Osteoblast (primary cell): ENCODE measurements around the gene GLOD5. TPM values are rescaled to one million over a fixed set of nuclear protein-coding genes. Genes with fewer than 3 reads are reported as not detected.
A peak's percentile ranks its signal among the peaks of the same experiment; 100 is the strongest.

ENCODE experiments used
- DNase-seq: peaks from one replicate; pipeline ENCODE4 v3.0.0; 2011; ENCODE audit warnings: low spot score, mixed read lengths; ENCODE audit not compliant: insufficient read length; ENCODE audit errors: missing footprints
- H2AFZ ChIP-seq: 2 replicates; pipeline ENCODE4 v1.6.0; 2011; ENCODE audit warnings: mild to moderate bottlenecking, low read length
- H3K27ac ChIP-seq: 2 replicates; pipeline ENCODE4 v1.5.1; 2011; ENCODE audit warnings: mild to moderate bottlenecking, low read depth, low read length, moderate library complexity
- H3K27me3 ChIP-seq: 2 replicates; pipeline ENCODE4 v1.6.0; 2012; ENCODE audit warnings: mild to moderate bottlenecking, control low read depth, inconsistent platforms, low read length, moderate library complexity; ENCODE audit not compliant: insufficient read depth
- H3K36me3 ChIP-seq: 2 replicates; pipeline ENCODE4 v1.5.1; 2011; ENCODE audit warnings: mild to moderate bottlenecking, low read length, control low read depth, moderate library complexity; ENCODE audit not compliant: insufficient read depth
- H3K4me1 ChIP-seq: 2 replicates; pipeline ENCODE4 v1.5.1; 2011; ENCODE audit warnings: mild to moderate bottlenecking, low read length, control low read depth, moderate library complexity; ENCODE audit not compliant: insufficient read depth
- H3K4me2 ChIP-seq: 2 replicates; pipeline ENCODE4 v1.6.0; 2011; ENCODE audit warnings: mild to moderate bottlenecking, low read length; ENCODE audit not compliant: insufficient read depth
- H3K4me3 ChIP-seq: fragments of 200-600 bp; sonication (generic); 3 replicates; pipeline ENCODE4 v1.5.1; 2012; ENCODE audit warnings: mild to moderate bottlenecking, low read length, inconsistent platforms; ENCODE audit not compliant: insufficient read depth
- H3K79me2 ChIP-seq: 2 replicates; pipeline ENCODE4 v1.6.0; 2012; ENCODE audit warnings: mild to moderate bottlenecking, low read length, control low read depth, inconsistent platforms; ENCODE audit not compliant: insufficient read depth
- H3K9me3 ChIP-seq: 2 replicates; pipeline ENCODE4 v1.5.1; 2011; ENCODE audit warnings: low read depth, low read length, control low read depth
- H4K20me1 ChIP-seq: 2 replicates; pipeline ENCODE4 v1.6.0; 2012; ENCODE audit warnings: mild to moderate bottlenecking, low read length, control low read depth; ENCODE audit not compliant: insufficient read depth
- total RNA-seq: library from RNA; depleted of rRNA; stranded (reverse); fragments of >200 nt; gene quantifications from 2 replicates; pipeline ENCODE4 v1.2.3, GENCODE V29; 2012
- TF ChIP-seq, protein P1 (sequence below): IDR thresholded peaks from 2 replicates; pipeline ENCODE4 v1.5.1; 2011; ENCODE audit warnings: mild to moderate bottlenecking, low read depth, low read length, moderate library complexity; ENCODE audit errors: extremely low read depth

The GLOD5 gene
- total RNA-seq, 1 donor: not detected

DNA sequence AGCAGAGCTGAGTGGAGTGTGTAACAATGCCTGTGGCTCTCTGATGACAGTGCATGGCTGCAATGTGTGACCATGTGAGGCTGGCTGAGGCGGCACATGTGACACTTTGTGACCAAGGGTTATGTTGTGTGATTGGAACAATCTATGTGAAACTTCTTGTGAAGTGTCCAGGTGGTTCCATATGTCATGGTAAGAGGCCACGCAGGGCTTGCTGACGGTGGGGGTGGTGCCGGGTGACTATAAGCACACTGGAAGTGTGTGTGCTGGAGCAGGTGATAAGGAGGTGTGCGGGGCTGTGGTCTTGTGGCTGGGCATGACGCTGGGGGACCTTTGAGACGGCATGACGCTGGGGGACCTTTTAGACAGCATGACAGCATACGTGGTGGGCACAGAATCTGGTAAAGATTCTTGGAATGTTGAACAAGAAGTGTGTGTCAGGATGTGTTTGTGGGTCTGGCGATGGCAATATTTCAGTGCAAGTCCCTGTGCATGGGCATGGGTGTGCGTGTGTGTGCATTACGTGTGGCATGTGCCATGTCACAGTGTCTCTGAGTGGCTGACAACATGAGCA lies 32.9 kb downstream of the GLOD5 start:
- Histone ChIP-seq H3K79me2 (no peaks in the 10 kb centered on the region), H3K4me3 (no peak overlapping the region), H3K4me1 (peaks cover 3% of the 10 kb centered on the region), H4K20me1 (no peaks in the 10 kb centered on the region), H2AFZ (no peak overlapping the region), H3K27ac (no peak overlapping the region), H3K4me2 (no peak overlapping the region), H3K27me3 (no peaks in the 10 kb centered on the region), H3K36me3 (no peaks in the 10 kb centered on the region), H3K9me3 (no peaks in the 10 kb centered on the region)
- no peak for DNase-seq
- TF ChIP-seq, protein P1, sequence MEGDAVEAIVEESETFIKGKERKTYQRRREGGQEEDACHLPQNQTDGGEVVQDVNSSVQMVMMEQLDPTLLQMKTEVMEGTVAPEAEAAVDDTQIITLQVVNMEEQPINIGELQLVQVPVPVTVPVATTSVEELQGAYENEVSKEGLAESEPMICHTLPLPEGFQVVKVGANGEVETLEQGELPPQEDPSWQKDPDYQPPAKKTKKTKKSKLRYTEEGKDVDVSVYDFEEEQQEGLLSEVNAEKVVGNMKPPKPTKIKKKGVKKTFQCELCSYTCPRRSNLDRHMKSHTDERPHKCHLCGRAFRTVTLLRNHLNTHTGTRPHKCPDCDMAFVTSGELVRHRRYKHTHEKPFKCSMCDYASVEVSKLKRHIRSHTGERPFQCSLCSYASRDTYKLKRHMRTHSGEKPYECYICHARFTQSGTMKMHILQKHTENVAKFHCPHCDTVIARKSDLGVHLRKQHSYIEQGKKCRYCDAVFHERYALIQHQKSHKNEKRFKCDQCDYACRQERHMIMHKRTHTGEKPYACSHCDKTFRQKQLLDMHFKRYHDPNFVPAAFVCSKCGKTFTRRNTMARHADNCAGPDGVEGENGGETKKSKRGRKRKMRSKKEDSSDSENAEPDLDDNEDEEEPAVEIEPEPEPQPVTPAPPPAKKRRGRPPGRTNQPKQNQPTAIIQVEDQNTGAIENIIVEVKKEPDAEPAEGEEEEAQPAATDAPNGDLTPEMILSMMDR: no peak

DNA sequence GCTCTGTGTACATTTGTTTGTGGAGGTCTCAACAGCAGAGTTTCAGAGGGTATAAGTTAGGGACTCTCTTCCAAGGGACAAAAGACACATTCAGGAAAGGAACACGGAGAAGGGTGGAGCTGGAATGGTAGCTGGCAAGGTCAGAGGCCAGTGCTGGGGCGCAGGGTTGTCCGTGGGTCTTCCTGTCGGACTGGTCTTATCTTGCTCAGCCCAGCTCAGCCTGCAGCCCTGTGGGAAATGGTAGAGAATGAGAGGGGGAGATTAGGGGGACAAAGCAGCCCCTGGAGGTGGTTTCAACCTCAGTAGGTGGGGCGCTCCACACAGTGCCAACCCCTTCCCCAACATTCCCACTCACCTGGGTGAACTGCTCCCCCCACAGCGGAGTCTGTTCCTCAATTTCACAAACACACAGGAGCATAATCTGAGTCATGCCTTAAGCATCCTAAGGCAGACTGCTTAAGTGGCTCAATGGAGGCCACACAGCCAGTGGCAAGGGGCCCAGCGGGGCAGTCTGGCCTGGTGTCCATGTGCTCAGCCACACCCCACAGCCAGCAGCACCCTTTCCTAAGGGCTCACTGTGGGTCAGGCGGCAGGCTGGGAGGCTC lies 33.5 kb downstream of the GLOD5 start:
- H2AFZ ChIP-seq: peak overlapping the region; percentile 21

DNA sequence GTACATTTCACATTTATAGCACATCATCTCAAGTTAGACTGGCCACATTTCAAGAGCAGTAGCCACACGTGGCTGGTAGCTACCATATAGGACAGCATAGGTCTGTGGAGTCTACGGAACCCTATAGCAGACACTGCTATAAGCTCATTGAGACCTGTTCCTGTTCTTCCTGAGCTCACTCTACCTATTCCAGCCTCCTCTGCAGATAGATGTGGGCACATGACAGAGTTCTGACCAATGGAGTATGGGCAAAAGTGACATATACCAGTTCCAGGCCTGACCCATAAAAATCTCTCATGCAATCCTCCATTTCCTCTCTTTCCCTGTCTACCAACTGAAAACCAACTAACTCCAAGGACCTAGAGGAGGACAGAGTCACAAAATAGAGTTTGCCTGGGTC lies 36.8 kb downstream of the GLOD5 start:
- Histone ChIP-seq H2AFZ (no peak overlapping the region), H3K27ac (no peak overlapping the region), H3K4me3 (no peak overlapping the region), H4K20me1 (no peaks in the 10 kb centered on the region), H3K9me3 (no peaks in the 10 kb centered on the region), H3K4me2 (no peak overlapping the region), H3K27me3 (no peaks in the 10 kb centered on the region), H3K36me3 (no peaks in the 10 kb centered on the region), H3K79me2 (no peaks in the 10 kb centered on the region), H3K4me1 (peaks cover 6% of the 10 kb centered on the region)
- TF ChIP-seq, protein P1: no peak
- DNase-seq: no peak

More for the DNA sequence above, 33.5 kb downstream of the GLOD5 start:
- no peak overlapping the region for H3K27ac ChIP-seq
- H3K9me3 ChIP-seq: no peaks in the 10 kb centered on the region
- peak; percentile 85 for DNase-seq
- no peaks in the 10 kb centered on the region for H3K36me3 ChIP-seq
- TF ChIP-seq, protein P1: no peak
- H3K4me2 ChIP-seq: no peak overlapping the region
- no peaks in the 10 kb centered on the region for H3K79me2 ChIP-seq
- H4K20me1 ChIP-seq: no peaks in the 10 kb centered on the region
- no peak overlapping the region for H3K4me3 ChIP-seq
- H3K4me1 ChIP-seq: peaks cover 3% of the 10 kb centered on the region
- H3K27me3 ChIP-seq: no peaks in the 10 kb centered on the region

DNA sequence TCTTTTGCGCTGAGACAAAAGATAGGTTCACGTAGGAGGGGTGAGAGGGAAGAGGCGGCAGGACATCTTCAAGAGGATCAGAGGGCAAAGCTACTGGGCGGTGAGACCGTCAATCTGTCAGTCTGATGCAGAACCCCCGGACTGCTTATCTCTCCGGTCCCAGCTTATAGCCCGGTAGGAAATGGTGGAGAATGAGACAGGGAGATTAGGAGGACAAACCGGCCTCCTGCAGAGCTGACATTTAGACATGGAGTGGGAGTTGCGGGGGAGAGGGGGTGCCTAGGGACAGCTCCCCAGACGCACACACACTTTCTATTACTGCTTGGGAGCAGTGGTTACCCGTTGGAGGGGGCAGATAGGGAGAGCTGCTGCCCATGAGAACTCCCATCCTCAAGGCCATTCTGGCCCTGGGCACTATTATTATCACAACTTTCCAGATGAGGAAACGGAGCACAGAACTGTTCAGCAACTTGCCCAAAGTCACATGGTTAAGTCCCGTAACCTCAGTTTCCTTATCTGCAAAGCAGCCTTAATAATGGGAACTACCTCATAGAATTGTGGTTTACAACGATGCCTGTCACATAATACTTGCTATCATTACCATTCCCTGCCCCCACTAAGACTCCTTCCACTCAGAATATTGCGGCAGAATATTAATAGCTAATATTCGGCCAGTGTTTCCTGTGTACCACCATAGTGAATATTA lies 39.2 kb downstream of the GLOD5 start:
- no peaks in the 10 kb centered on the region for H3K27me3 ChIP-seq
- peak overlapping the region; percentile 84 for H3K4me3 ChIP-seq
- H3K4me1 ChIP-seq: peaks cover 3% of the 10 kb centered on the region
- peak overlapping the region; percentile 82 for H3K4me2 ChIP-seq
- no peaks in the 10 kb centered on the region for H3K79me2 ChIP-seq
- H4K20me1 ChIP-seq: no peaks in the 10 kb centered on the region
- no peaks in the 10 kb centered on the region for H3K9me3 ChIP-seq
- H3K36me3 ChIP-seq: peaks cover 5% of the 10 kb centered on the region
- H3K27ac ChIP-seq: peak overlapping the region; percentile 90
- TF ChIP-seq, protein P1: no peak
- no peak for DNase-seq
- H2AFZ ChIP-seq: peak overlapping the region; percentile 96
